GM21529 (cell line): Measurements from ENCODE around the gene ADPRHL1.
"Not testable (repeated sequence)": the region's sequence is repeated elsewhere in the genome, so short reads cannot be mapped to it uniquely, and the experiment has no call there.

ENCODE experiments used
- ATAC-seq: cut with Tn5 transposase; IDR thresholded peaks from one replicate; pipeline ENCODE4 v1.9.1; 2021; ENCODE audit not compliant: unreplicated experiment

ADPRHL1 gene

DNA sequence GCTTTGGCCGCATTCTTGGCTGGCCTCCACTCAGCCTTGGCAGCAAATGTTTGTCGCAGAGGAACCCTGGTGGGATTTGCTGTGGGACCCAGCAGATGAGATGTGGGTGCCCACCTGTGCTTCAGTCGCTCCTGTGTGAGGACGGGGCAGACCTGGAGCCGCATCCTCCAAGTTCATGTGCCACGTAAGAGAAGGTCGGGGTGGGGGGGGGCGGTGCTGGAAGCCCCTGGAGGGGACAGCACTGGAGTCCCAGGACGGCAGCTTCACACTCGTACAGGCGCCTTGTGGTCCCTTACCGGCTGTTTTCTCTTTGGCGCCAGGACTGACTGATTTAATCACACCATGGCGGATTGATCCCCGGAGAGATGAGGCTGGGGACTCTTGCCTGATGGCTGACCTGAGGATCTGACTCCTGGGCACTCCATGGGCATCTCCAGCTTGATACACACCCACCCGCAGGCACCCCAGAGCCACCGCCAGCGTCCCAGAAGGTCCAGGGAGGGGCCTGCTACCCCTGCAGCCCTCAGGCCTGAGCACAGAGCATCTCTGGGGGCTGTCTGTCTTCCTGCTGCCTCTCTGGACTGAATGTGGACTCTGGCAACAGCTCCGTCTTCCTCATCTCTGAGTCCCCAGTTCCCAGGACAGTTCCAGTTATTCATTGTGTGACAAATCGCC is 79.3 kb downstream of the ADPRHL1 start:
- ATAC-seq, result no peak

DNA sequence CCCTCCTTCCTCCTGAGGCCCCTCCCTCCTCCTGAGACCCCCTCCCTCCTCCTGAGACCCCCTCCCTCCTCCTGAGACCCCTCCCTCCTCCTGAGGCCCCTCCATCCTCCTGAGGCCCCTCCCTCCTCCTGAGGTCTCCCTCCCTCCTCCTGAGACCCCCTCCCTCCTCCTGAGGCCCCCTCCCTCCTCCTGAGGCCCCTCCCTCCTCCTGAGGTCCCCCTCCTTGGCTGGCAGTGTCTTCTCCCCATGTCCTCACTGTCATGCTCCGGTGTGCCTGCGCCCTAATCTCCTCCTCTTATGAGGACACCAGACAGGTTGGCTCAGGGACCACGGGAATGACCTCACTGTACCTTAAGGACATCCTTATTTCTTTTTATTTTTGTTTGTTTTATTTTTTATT is 81.6 kb downstream of the ADPRHL1 start:
- not testable (repeated sequence) for ATAC-seq

DNA sequence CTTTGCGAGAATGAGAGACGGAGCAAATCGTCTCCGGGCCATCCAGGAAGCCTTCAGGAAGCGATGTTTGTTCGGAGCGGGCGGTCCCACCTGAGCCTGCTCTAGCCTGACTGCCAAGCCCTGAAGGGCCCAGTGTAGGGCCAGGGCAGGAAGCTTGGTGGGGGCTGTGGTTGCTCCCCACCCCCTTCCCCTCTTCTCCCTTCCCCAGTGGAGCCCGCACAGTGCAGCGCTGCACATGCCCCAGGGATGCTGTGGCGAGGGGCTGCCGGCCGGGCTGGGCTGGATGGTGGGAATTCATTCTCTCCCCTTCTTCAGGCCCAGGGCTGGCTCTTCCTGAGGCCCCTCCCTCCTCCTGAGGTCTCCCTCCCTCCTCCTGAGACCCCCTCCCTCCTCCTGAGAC is 82.2 kb downstream of the ADPRHL1 start:
- no peak for ATAC-seq

DNA sequence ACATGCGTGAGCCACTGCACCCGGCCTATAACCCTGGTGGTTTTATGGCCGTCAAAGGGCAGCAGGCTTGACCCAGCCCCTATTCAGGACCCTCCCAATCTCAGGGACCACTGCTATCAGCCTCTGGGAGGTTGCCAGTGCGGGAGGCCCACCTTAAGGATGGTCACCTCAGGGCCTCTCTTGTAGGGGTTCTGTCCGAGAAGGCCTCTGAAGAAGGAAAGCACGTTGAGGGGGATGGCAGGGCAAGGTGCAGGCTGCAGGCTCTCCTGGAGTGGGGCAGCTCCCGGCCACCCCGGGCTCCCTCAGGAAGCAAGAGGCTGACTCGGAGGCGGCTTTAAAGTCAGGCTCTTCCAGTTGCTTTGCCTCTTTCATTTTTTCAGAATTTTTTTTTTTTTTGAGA is 83.4 kb downstream of the ADPRHL1 start:
- no peak for ATAC-seq

DNA sequence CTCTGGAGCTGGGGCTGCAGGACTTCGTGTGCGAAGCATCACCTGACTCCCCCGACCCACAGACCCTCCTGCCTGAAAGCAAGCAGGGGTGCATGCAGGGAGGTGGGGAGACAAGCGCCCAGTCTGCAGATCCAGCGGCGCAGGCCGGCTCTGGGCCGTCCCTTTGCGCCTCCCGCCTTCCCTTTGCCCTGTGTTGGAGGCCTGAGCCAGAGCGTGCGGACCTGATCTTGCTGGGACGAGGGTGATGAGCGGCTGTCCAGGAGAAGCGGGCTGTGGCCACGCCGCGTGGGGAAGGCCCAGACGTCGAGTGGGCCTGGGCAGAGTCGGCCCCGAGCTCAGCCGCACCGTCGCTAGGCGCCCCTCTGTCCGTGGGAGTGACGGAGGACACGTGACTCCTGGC is 84.1 kb downstream of the ADPRHL1 start:
- no peak for ATAC-seq

DNA sequence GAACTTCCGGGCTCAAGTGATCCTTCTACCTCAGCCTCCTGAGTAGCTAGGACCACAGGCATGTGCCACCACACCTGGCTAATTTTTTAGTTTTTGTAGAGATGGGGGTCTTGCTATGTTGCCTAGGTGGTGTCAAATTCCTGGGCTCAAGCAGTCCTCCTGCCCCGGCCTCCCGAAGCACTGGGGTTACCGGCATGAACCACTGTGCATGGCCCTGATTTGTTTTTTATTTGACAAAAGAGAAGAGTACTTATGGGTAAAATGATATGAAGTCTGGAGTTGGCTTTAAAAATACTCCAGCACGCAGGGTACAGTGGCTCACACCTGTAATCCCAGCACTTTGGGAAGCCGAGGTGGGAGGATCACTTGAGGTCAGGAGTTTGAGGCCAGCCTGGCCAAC is 84.9 kb downstream of the ADPRHL1 start:
- ATAC-seq, result not testable (repeated sequence)

DNA sequence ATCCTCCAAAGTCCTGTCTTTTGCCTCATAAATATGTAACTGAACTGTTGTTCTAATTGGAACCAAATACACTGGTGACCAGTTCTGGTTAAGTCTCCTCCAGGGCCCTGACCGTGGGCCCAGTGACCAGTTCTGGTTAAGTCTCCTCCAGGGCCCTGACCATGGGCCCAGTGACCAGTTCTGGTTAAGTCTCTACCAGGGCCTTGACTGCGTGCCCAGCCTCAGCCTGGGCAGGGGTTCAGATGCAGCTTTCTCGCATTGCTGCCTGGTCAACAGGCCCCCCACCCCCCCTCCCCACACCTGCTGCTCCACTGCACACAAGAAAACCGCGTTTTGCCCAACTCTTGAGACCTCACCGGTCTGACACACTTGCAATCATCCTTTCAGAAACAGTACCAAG is 85.5 kb downstream of the ADPRHL1 start:
- no peak for ATAC-seq

DNA sequence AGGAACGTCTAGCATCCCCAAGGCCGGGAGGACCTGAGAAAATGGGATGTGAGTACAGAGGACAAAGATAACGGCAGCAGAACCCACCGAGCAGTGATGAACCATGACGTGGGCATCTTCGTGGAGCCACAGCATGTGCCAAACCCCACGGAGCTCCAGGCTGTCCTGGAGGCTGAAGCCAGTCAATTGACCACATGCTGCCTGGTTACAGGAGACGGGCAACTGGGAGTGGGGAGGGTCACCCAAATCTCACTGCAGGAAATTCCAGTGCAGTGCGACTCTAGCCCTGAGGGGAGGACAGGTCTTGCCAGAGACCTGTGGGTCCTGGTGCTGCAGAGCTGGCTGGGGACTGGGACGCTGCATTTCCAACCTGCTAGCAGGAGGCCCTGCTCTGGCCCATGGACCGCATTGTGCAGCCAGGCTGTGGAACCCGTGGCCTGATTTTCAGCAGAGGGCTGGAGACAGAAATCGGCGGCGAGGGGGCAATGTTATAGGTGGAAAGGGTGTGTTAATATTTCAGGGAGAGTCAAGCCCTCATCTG is 86.2 kb downstream of the ADPRHL1 start:
- no peak for ATAC-seq

DNA sequence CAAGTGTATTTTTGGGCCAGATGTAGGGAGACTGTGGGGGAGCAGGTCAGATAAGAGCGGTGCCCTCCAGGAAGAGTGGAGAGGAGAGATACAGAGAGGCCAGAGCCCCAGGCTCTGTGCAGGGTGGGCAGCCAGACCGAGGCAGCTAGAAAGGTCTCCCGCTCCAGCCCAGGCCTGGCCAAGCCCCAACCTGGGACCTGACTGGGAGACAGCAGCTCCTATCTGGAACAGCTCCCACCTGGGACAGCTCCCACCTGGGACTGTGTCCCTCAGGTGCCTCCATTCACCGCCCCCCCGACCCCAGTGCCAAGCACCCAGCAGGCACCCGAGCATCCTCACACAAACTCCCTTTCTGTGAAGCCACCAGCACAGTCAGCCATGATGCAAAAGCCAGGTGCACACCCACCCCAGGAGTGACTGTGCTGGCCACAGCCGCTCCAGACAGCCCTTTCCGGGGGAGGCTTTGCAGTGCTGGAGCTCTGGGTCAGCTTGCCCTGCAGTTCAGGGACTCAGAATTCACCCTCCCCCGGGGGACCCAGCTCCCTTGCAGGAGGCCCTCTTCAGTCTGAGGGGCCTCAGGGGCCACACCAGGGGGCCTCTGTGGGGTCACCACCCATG is 87.2 kb downstream of the ADPRHL1 start:
- no peak for ATAC-seq

DNA sequence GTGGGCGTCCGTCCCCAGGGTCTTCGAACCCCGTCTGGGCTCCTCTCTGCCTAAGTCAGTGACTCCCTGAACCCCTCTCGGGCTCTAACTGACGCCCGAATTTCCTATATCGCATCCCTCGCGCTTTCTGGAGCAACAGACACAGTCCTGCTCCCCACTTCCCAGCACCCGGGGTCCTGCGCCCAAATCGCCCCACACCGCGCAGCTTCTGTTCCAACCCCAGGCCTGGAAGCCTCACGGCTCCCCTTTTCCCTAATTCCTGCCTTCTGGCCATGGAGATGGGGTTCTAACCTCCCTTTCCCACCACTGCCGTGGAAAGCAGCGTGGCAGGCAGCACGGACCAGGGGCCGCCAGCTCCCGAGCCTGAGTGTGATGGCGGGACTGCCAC is 87.7 kb downstream of the ADPRHL1 start:
- no peak for ATAC-seq

DNA sequence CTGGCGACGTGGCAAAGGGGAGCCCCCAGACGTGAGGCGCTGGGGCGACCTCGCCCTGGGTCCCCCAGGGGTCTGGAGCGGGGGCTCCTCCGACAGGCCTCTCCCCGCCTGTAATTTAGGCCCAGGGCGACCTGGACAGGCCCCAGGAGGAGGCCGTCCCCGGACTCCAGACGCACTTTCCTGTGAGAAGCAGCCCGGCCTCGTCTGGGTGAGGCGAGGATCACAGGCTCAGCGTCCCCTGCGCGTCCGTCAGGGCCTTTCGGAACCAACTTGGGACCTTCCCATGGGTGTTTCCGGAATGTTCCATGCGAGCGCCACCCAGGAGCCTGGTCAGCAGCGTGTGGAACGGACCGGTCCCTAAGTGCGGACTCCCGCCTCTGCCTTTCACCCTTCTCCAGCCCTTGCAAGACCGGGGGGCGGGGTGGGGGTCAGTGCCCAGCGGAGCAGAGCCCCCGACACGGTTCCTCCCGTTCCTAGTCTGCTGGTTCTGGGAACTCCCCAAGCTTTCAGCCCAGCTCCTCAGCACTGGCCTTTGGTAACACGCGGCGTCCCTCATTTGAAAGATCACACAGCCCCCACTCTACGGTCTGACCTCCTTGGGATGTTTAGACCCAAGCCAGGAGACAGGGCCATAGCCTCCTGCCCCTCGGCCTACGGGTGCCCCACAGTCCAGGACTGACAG is 88.2 kb downstream of the ADPRHL1 start:
- ATAC-seq, result no peak

DNA sequence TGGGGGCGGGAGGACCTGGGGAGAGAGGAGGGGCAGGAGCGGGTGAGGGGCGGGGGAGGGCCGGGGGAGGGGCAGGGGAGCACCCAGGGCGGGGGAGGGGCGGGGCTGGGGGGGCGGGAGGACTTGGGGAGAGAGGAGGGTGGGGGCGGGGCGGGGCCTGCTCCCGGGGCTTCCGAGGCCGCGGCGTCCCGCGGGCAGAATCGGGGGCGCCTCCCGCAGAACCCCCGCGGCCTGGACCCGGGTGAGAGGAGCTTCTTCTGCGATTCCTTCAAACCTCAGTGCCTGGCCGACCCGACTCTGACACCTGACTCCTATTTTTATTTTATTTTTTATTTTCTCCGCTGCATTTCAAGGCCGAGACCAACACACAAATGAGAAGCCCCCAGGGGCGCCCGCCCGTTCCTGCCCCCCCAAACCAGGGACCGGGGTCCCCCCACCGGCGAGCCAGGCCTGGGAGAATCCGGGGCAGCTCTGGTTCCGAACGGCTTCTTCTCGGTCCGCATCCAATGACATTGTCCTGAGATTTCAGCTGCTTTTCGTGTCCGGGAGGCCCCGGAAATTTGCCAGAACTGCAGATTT is 88.9 kb downstream of the ADPRHL1 start:
- ATAC-seq, result no peak

DNA sequence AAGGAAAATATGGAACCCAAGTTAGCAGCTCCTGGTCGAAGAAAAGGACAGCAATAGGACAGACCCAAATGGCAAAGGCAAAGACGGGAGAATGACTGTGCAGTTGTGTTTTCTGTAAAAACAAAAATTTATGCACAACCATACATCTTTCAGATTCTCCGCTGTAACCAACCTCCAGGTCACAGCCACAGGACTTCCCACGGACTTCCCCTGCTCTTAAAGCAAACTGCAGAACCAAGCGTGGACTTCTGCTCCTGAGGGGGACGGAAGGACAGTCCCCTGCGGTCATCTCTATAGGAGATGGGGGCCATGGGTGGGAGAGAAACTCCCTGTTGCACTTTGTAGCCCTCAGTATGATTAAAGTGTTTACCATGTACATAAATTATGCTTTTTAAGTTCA is 91.9 kb downstream of the ADPRHL1 start:
- ATAC-seq, result no peak

DNA sequence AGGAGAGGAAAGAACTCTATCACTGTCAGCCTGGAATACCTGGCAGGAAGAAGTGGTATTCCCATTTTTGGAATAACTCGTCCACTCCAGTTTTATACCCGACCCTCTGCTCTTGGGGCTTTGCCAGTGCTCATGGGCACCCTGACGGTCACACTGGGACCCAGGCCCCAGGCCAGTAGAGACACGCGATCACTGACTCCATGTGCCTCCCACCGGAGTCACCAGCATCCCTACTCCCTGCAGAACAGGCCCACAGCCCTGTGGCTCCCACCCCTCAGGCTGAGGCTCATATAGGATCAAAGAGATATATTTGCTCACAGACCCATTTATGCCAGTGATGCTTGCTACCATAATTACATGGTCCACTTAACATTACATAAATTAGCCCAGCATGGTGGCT is 92.8 kb downstream of the ADPRHL1 start:
- ATAC-seq, result no peak

DNA sequence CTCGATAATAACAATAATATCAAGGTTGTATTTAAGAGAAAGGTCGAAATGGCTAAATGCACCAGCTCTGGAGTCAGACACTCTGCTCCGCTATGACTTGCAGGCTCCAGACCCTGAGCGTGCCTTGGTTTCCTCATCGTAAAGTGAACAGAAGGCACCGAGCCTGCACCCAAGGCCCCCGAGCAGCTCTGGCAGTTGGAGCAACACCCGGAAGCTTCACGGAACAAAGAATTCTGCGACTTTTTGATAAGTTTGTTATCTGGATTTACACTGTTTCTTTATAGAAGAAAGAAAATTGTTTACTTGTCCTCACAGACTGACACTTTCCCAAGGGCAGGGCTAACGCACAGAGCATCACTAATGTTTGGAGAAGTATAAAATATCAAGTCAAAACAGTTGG is 93.7 kb downstream of the ADPRHL1 start:
- no peak for ATAC-seq

DNA sequence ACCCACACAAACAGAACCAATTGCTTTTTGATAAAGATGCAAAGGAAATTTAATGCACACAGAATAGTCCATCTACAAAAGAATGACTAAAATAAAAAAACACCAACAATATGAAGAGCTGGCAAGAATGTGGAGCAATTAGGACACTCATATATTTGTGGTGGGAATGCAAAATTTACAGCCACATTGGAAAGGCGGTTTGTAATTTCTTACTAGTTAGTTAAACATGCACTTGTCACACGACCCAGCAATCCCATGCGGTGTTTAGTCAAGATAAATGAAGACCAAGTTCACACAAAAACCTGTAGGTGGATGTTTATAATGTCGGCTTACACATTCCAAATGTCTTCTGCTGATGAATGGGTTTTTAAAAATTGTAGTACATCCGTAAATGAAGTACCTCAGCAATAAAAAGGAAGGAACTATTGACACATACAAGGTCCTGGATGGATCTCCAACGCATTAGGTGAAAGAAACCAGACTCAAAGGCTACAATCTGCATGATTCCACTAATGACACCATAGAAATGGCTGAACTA is 94.6 kb downstream of the ADPRHL1 start:
- no peak for ATAC-seq

DNA sequence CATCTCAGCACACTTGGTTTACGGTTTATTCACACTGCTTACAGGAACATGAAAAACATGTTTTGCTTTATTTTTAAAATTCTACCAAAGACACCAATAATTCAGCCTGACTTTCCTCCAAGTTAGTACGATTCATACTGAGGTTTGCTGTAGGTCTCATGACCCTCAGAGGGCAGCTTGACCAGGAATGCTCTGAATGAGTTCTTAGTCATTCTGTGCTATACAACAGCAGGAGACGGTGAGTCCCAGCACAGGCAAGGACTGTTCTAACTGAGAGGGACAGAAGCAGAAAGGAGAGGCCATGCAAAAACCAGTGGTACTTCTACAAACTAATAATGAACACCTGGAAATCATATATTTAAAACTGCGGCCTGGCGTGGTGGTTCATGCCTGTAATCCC is 95.8 kb downstream of the ADPRHL1 start:
- ATAC-seq, result no peak

DNA sequence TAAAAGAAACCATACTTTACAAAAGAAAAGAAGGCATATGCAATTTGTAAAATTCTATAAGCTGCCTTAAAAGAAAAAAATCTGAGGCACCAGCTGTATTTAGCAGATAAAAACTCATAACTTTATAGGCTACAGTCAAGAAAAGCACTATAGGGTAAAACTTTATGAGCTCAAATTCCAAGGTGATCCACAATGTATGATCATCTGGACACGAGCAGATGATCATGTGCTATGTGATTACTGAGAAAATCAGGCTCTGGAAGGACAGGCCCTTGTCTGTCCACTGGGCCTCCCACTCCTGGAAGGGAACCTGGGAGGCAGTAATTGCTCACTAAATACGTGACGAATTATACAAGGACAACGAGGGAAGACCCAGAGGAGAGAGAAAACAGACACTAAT is 96.7 kb downstream of the ADPRHL1 start:
- ATAC-seq, result no peak

DNA sequence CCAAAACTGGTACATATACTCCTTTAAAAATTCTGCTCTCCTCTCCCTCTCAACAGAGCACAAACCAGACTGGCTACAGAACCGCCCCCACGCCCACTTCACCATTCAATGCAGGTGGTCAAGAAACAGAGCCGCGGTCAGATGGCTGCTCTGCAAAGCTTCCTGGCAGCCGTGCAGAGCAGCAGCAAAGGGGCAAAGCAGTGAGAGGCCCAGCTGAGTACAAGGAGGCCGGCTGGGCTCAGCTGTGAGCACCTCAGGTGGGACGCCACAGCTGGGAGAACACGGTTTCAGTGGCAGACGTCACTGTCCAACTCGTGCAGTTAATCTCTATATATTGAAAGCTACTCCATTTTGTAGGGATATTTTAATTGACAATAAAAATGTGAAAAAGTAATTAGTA is 97.7 kb downstream of the ADPRHL1 start:
- no peak for ATAC-seq

DNA sequence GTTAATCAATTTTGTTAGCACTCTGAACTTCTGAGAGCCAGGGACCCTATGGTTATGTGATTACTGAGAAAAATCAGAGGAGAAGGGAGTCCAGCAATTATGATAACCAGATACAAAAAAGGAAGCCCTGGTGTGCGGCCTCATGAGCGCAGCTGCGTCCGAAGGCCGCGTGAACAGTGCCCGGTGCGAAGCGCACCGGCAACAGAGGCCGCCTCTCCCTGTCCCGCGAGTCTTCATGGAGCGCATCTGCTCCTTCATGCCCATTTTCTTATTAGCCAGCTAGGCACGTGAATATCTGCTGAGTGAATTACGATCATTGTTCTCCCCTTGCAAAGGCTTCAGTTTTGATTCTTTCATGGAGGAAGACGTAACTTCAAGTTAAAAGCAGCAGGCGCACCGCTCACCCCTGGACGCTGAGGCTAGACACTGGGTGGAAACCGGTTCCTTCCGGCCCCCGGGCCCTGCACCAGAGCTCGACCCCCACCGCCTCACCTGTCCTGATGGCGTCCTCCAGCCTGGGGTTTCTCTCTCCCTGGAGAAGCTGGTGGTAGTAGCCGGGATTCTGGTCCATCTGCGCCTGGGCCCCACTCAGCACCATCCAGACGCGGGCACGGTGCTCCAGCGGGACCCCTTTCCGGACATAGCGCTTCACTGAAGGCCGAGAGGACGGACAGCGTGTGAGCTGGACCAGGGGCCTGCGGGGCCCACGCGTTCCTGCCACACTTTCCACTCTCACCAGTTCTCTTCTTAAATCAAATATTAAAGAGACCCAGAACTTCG is 98.3 kb downstream of the ADPRHL1 start:
- no peak for ATAC-seq

DNA sequence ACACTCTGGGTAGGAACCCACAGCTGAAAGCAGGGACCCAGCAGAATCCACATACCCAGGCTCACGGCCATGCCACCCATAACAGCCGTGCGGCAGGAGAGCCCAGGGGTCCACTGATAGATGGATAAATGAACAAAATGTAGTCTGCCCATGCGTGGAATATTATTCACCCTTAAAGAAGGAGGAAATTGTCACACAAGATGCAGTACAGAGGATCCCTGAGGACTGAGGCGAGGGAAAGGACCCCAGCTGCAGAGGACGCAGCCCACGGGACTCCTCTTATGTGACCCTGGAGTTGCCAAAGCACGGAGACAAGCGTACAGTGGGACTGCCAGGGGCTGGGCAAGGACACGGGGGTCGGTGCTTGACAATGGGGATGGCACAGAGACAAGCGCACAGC is 100.0 kb downstream of the ADPRHL1 start:
- ATAC-seq, result no peak
